ENCODE data around the gene MN1.
"Not testable (repeated sequence)": the region's sequence is repeated elsewhere in the genome, so short reads cannot be mapped to it uniquely, and the experiment has no call there.

Gene MN1

GRCh38 chr22:27751277-27752070 is 50.1 kb downstream of the MN1 start:
- H3K4me1 ChIP-seq (ENCODE audit: insufficient read depth, low read length), result peaks cover 23% of the 10 kb centered on the region
- no peaks in the 10 kb centered on the region for H3K27me3 ChIP-seq (ENCODE audit: insufficient read depth, low read length)
- H3K36me3 ChIP-seq (ENCODE audit: insufficient read depth, low read length), result peaks cover 72% of the 10 kb centered on the region
- H2AFZ ChIP-seq (ENCODE audit: low read depth, low read length), result no peak overlapping the region
- no peak overlapping the region for H3K4me3 ChIP-seq (ENCODE audit: low read length)
- H3K9me3 ChIP-seq (ENCODE audit: low read length), result no peaks in the 10 kb centered on the region

DNA sequence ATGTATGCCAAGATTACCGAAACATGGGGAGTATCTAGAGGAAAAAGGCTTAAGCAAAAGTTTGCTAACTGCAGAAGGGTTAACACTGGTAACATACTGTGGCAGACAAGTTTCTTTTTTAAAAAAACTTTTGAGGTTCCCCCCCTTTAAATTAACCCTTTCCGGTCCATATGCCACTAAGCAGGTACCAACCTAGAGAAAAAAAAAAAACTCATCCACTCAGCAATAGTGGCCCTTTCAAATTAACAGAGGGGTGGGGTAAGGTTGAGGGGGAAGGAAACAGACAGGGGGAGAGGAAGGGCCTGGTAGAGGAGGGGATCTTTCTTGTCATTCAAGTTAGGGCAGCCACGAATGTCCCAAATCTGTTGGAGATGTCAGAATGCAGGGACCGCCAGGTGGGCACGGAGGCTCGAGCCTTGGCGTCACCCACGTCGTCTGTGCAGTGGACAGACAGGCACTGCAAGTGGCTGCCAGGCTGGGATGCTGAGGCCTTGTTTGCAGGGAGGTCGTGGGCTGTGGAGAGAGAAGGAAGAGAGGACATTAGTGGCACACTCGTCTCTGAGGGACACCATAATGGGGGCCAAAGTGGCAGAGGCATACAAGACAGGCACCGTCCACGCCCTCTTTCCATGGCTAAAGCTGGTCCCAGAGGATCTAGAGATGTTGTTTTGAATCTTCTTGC is 50.8 kb downstream of the MN1 start:
- Histone ChIP-seq H3K9me3 (ENCODE audit: low read length) (no peaks in the 10 kb centered on the region), H2AFZ (ENCODE audit: low read depth, low read length) (no peak overlapping the region), H3K36me3 (ENCODE audit: insufficient read depth, low read length) (peaks cover 68% of the 10 kb centered on the region), H3K4me3 (ENCODE audit: low read length) (no peak overlapping the region), H3K4me1 (ENCODE audit: insufficient read depth, low read length) (peaks cover 23% of the 10 kb centered on the region), H3K27me3 (ENCODE audit: insufficient read depth, low read length) (no peaks in the 10 kb centered on the region)

- no peak overlapping the region for H2AFZ ChIP-seq (ENCODE audit: low read depth, low read length)
- H3K9me3 ChIP-seq (ENCODE audit: low read length), result no peaks in the 10 kb centered on the region
- no peak overlapping the region for H3K4me3 ChIP-seq (ENCODE audit: low read length)
- H3K4me1 ChIP-seq (ENCODE audit: insufficient read depth, low read length), result peaks cover 23% of the 10 kb centered on the region
- no peaks in the 10 kb centered on the region for H3K27me3 ChIP-seq (ENCODE audit: insufficient read depth, low read length)
- peaks cover 58% of the 10 kb centered on the region for H3K36me3 ChIP-seq (ENCODE audit: insufficient read depth, low read length)
Measured at GRCh38 chr22:27749597-27750225, 51.8 kb downstream of the MN1 start.

DNA sequence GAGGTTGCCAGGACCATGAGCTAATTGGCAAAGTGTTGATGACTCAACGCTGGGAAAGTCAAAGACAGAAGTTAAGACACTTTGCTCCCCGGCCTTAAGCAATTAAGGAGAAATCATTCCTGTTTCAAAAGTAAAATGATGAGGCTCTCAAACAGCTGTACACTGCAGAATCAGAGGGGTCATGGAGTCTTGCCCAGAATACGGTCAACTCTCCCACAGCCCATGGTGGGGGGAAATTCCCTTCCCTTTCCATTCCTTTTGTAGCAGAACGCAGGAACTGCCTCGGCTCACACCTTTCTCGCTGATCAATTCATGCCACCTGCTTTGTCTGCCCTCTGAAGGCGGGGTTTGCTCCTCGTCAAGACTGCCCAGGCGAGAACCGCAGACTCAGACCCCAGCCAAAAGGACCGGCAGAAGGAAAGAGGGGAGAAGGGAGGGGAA is 52.8 kb downstream of the MN1 start:
- Histone ChIP-seq H3K27me3 (ENCODE audit: insufficient read depth, low read length) (no peaks in the 10 kb centered on the region), H3K4me3 (ENCODE audit: low read length) (no peak overlapping the region), H2AFZ (ENCODE audit: low read depth, low read length) (no peak overlapping the region), H3K4me1 (ENCODE audit: insufficient read depth, low read length) (peaks cover 23% of the 10 kb centered on the region), H3K9me3 (ENCODE audit: low read length) (no peaks in the 10 kb centered on the region), H3K36me3 (ENCODE audit: insufficient read depth, low read length) (peaks cover 51% of the 10 kb centered on the region)

DNA sequence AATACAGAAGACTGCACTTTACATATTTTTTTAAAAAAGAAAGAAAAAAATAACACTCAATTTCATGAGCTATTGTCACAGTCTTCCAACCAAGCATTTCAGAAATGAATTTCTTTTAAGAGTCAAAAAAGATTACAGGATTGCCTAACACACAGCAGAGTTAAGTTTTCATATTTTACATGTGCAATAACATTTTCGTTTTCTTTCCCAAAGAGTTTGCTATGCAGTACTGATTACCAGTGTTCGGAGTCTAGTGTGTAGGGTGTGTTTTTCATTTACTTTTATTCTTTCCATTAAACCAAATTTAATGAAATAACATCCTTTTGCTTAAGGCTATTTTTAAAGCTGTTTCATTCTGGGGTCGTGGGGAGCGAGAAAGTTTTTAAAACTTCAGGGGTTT is 53.2 kb downstream of the MN1 start:
- Histone ChIP-seq H3K27me3 (ENCODE audit: insufficient read depth, low read length) (no peaks in the 10 kb centered on the region), H3K36me3 (ENCODE audit: insufficient read depth, low read length) (peaks cover 49% of the 10 kb centered on the region), H3K9me3 (ENCODE audit: low read length) (no peaks in the 10 kb centered on the region), H3K4me3 (ENCODE audit: low read length) (no peak overlapping the region), H3K4me1 (ENCODE audit: insufficient read depth, low read length) (peaks cover 23% of the 10 kb centered on the region), H2AFZ (ENCODE audit: low read depth, low read length) (no peak overlapping the region)

DNA sequence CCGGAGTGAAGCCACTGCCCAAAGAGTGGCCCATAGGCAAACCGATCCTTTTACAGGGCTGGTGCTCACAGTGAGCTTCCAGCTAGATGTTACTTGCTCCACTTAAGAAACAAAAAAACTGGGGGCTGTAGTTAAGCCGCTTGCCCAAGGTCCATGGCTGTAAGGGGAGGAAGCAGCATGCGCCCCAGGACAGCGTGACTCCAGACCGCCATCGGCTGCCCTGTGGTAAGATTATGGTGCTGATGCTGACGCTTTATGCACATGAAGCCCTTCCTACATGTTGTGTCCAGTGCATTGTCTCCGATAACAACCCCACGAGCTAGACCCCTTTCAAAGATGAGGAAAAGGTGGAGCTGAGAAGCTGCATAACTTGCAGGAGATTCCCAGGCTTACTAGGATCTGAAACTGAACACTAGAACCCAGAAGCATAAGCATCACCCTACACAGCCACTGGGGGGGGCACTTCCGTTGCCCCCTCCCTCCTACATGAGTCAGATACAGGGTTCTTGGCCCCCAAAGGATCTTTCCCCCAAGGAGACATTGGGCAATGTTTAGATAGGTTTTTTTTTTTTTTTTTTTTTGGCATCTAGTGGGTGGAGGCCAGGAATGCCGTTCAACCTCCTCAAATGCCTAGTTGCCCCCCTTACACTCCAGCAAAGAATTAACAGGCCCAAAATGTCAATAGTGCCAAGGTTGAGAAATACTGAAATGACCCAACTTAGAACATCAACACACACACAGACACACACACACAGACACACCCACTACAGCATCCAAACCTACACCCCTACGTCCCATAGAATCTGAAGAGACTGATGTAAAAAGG is 53.9 kb downstream of the MN1 start:
- H3K9me3 ChIP-seq (ENCODE audit: low read length), result no peaks in the 10 kb centered on the region
- H3K36me3 ChIP-seq (ENCODE audit: insufficient read depth, low read length), result peaks cover 44% of the 10 kb centered on the region
- peaks cover 23% of the 10 kb centered on the region for H3K4me1 ChIP-seq (ENCODE audit: insufficient read depth, low read length)
- H2AFZ ChIP-seq (ENCODE audit: low read depth, low read length), result no peak overlapping the region
- no peaks in the 10 kb centered on the region for H3K27me3 ChIP-seq (ENCODE audit: insufficient read depth, low read length)
- H3K4me3 ChIP-seq (ENCODE audit: low read length), result no peak overlapping the region

DNA sequence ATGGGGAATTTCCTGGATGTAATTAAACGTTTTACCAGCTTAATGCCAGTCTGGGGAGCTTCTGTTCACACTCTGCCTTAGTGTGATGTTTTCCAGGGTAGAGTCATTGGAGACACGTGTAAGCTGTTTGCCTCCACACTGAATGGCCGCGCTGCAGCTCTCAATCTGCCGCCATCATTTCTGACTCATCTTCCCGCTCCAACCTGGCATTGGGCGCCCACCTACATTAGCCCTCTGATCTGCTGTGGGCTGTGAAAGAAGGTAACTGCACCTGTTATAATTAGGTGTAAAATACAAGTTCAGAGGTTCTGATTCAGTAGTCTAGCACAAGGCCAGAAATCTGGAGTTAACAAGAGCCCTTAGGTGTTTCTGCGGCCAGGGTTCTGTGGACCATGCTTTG is 54.6 kb downstream of the MN1 start:
- Histone ChIP-seq H3K9me3 (ENCODE audit: low read length) (no peaks in the 10 kb centered on the region), H3K36me3 (ENCODE audit: insufficient read depth, low read length) (peaks cover 37% of the 10 kb centered on the region), H3K4me1 (ENCODE audit: insufficient read depth, low read length) (peaks cover 23% of the 10 kb centered on the region), H3K27me3 (ENCODE audit: insufficient read depth, low read length) (no peaks in the 10 kb centered on the region), H3K4me3 (ENCODE audit: low read length) (no peak overlapping the region), H2AFZ (ENCODE audit: low read depth, low read length) (no peak overlapping the region)

DNA sequence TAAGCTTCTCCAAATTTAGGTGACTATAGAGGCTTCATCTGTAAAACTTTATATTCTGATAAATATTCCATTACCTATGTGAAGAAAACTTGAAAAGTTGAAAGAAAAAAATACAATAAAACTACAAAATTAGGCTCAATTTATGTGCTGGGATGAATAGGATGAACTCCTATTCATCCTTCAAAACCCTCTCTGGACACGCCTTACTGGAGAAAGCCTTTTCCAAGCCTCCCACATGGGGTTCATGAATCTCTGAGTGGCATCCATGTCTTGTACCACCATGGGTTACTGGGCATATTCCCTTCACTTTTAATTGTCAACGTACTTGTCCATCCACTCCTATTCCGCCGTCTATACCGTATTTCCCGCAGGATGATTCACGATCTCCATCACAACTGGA is 55.7 kb downstream of the MN1 start:
- Histone ChIP-seq H3K36me3 (ENCODE audit: insufficient read depth, low read length) (peaks cover 26% of the 10 kb centered on the region), H3K4me3 (ENCODE audit: low read length) (no peak overlapping the region), H2AFZ (ENCODE audit: low read depth, low read length) (no peak overlapping the region), H3K27me3 (ENCODE audit: insufficient read depth, low read length) (no peaks in the 10 kb centered on the region), H3K9me3 (ENCODE audit: low read length) (peaks cover 4% of the 10 kb centered on the region), H3K4me1 (ENCODE audit: insufficient read depth, low read length) (peaks cover 14% of the 10 kb centered on the region)

GRCh38 chr22:27745154-27745553 is 56.4 kb downstream of the MN1 start:
- H3K27me3 ChIP-seq (ENCODE audit: insufficient read depth, low read length), result no peaks in the 10 kb centered on the region
- H3K4me3 ChIP-seq (ENCODE audit: low read length), result no peak overlapping the region
- H3K36me3 ChIP-seq (ENCODE audit: insufficient read depth, low read length), result peaks cover 19% of the 10 kb centered on the region
- H2AFZ ChIP-seq (ENCODE audit: low read depth, low read length), result no peak overlapping the region
- peaks cover 4% of the 10 kb centered on the region for H3K9me3 ChIP-seq (ENCODE audit: low read length)
- H3K4me1 ChIP-seq (ENCODE audit: insufficient read depth, low read length), result peaks cover 7% of the 10 kb centered on the region

- H3K9me3 ChIP-seq (ENCODE audit: low read length); H3K27me3 ChIP-seq (ENCODE audit: insufficient read depth, low read length); H2AFZ ChIP-seq (ENCODE audit: low read depth, low read length); H3K4me3 ChIP-seq (ENCODE audit: low read length); H3K4me1 ChIP-seq (ENCODE audit: insufficient read depth, low read length); H3K36me3 ChIP-seq (ENCODE audit: insufficient read depth, low read length): not testable (repeated sequence)
Measured at GRCh38 chr22:27744078-27744477, 57.5 kb downstream of the MN1 start.

DNA sequence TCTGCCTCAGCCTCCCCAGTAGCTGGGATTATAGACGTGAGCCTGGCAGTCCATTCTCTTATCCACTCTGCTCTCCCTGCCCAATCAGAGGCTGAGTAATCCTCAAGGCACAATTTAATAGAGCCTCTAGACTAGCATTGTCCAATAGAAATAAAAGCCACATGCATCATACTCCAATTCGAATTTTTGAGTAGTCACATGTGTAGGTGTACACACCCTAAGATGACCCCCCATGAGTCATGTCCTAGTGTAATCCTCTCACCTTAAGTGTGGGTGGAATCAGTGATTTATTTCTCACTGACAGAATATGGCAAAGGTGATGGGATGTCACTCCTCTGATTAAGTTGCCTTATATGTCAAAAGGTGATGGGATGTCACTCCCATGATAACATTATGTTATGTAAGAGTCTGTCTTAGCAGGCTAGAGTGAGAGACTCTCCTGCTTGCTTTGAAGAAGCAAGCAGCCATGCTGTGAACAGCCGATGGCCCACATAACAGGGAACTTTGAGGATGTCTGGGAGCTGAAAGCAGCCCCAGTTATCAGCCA is 61.3 kb downstream of the MN1 start:
- H2AFZ ChIP-seq (ENCODE audit: low read depth, low read length), result no peak overlapping the region
- no peaks in the 10 kb centered on the region for H3K4me1 ChIP-seq (ENCODE audit: insufficient read depth, low read length)
- H3K36me3 ChIP-seq (ENCODE audit: insufficient read depth, low read length), result no peaks in the 10 kb centered on the region
- H3K9me3 ChIP-seq (ENCODE audit: low read length), result peaks cover 6% of the 10 kb centered on the region
- no peak overlapping the region for H3K4me3 ChIP-seq (ENCODE audit: low read length)
- no peaks in the 10 kb centered on the region for H3K27me3 ChIP-seq (ENCODE audit: insufficient read depth, low read length)

DNA sequence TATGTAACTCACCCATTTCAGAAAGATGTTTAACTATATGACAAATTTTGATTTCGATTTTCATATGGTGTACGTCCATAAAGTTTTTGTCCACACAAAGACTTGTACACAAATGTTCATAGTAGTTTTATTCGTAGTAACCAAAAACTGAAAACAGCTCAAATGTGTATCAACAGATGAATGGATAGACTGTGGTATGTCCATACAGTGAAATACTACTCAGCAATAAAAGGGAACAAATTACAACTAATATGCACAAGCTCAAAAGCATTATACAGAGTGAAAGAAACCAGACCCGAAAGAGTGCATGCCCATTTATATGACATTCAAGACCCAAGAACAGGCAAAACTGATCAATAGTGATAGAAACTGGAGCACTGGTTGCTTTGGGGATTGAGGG is 64.0 kb downstream of the MN1 start:
- Histone ChIP-seq H3K4me1 (ENCODE audit: insufficient read depth, low read length) (no peaks in the 10 kb centered on the region), H2AFZ (ENCODE audit: low read depth, low read length) (no peak overlapping the region), H3K36me3 (ENCODE audit: insufficient read depth, low read length) (no peaks in the 10 kb centered on the region), H3K27me3 (ENCODE audit: insufficient read depth, low read length) (no peaks in the 10 kb centered on the region), H3K9me3 (ENCODE audit: low read length) (peaks cover 6% of the 10 kb centered on the region), H3K4me3 (ENCODE audit: low read length) (no peak overlapping the region)

All from neuron (in vitro differentiated cells).